ENCODE data around the gene RAB21.

Gene RAB21

GRCh38 chr12:71754461-71755145 lies at the start of gene RAB21:
TSS of gene RAB21 (plus strand) at chr12:71754863. CDS start at chr12:71755130, 267 bp downstream.
- DNase-seq = peak; percentile 100

GRCh38 chr12:71704920-71705319 lies 49.7 kb upstream of the RAB21 start:
- DNase-seq = no peak

- DNase-seq = no peak
Observed at GRCh38 chr12:71708658-71709057, 46.0 kb upstream of the RAB21 start.

- no peak for DNase-seq
Observed at GRCh38 chr12:71710276-71711125, 44.2 kb upstream of the RAB21 start.

GRCh38 chr12:71718611-71719010 lies 36.1 kb upstream of the RAB21 start:
- no peak for DNase-seq

- DNase-seq = no peak
Observed at GRCh38 chr12:71719647-71720370, 34.9 kb upstream of the RAB21 start.

GRCh38 chr12:71721783-71722505 lies 32.7 kb upstream of the RAB21 start:
- DNase-seq = no peak

GRCh38 chr12:71725011-71725410 lies 29.7 kb upstream of the RAB21 start:
- no peak for DNase-seq

GRCh38 chr12:71726548-71726947 lies 28.1 kb upstream of the RAB21 start:
- no peak for DNase-seq

GRCh38 chr12:71727958-71728357 lies 26.7 kb upstream of the RAB21 start:
- DNase-seq = no peak

GRCh38 chr12:71730936-71731335 lies 23.7 kb upstream of the RAB21 start:
- no peak for DNase-seq

- DNase-seq = no peak
Observed at GRCh38 chr12:71731439-71732356, 23.0 kb upstream of the RAB21 start.

GRCh38 chr12:71732357-71732712 lies 22.3 kb upstream of the RAB21 start:
- DNase-seq = no peak

GRCh38 chr12:71737197-71737596 lies 17.5 kb upstream of the RAB21 start:
- no peak for DNase-seq

- no peak for DNase-seq
Observed at GRCh38 chr12:71742998-71743397, 11.7 kb upstream of the RAB21 start.

GRCh38 chr12:71744522-71745300 lies 10.0 kb upstream of the RAB21 start:
- DNase-seq = no peak

- DNase-seq = peak; percentile 30
Observed at GRCh38 chr12:71746974-71747611, 7.6 kb upstream of the RAB21 start.

- no peak for DNase-seq
Observed at GRCh38 chr12:71748081-71748850, 6.4 kb upstream of the RAB21 start.

- DNase-seq = no peak
Observed at GRCh38 chr12:71749666-71750065, 5.0 kb upstream of the RAB21 start.

- no peak for DNase-seq
Observed at GRCh38 chr12:71752891-71753290, 1.8 kb upstream of the RAB21 start.

Measured in stimulated activated CD4-positive, alpha-beta T cell treated with anti-CD3 and anti-CD28 coated beads, Interleukin-4, amount 100 ng/mL, for 1 hour (primary cell).